ENCODE data around the gene GYPA. TPM values are rescaled to one million over a fixed set of nuclear protein-coding genes. Genes with fewer than 3 reads are reported as not detected.
A peak's percentile ranks its signal among the peaks of the same experiment; 100 is the strongest.
"Not testable (repeated sequence)": the region's sequence is repeated elsewhere in the genome, so short reads cannot be mapped to it uniquely, and the experiment has no call there.

Gene GYPA
- not detected in 2 replicates for total RNA-seq (2014; rRNA removed; shearing (Covaris generic))
- not detected in 2 replicates for polyA plus RNA-seq (2015; cell fraction: cytosol; rRNA removed)
- not detected in 2 replicates for polyA plus RNA-seq (2015; cell fraction: nucleus; rRNA removed)

DNA sequence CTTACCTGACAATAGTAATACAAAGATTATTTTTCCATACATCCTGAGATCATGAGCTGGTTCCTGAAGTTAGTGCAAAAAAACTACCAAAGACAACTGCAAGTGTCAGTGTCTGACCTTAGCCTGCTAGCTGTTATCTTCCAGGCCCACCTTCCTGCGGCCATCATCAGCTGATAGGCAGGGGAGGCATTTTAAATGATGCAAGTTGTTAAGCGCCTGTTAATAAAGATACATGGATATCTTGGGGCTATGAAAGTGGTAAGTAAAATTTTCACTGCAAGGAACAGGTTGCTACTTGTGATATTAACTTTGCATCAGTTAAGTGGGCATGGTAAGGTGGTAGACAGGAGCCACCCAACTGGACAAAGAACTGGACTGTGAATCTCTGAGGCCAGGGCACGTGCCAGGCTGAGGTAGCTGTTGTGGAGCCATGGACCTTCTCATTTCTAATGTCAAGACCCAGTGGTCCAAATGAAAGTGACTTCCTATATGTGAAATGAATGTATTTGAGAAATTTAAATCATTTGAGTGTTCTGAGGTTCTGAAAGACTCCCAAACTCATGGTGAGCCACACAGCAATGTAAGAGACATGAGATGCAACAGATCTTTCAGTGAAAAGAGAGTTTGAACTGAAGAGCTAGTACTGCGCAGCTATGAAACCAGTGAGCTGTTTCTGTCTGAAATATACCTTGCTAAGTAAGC is at the start of gene GYPA:
Gene GYPA, minus strand, starts transcription at position 125 of the 702 bp plus-strand sequence. Its CDS starts 83 bp downstream, at position 42.
- not testable (repeated sequence) for DNase-seq (ENCODE audit: low read depth)

DNA sequence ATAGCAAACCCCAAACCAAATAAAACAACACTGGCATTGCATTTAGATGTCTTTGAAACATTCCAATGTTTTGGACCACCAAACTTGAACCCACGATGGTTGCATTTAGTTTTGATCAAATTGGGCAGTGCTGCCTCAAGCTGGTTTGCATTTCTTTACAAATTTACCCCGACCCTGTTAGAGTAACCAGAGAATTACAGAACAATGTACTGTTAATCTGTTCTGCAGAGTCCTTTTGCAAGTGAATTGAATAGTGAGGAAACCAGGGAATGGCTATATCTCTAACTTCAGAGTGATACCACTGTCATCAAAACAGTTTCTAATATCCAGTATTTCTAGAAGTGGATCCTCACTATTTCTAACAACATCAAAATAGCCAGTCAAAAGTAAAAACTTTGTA is 49.5 kb upstream of the GYPA start:
- no peak for DNase-seq (ENCODE audit: low read depth)

DNA sequence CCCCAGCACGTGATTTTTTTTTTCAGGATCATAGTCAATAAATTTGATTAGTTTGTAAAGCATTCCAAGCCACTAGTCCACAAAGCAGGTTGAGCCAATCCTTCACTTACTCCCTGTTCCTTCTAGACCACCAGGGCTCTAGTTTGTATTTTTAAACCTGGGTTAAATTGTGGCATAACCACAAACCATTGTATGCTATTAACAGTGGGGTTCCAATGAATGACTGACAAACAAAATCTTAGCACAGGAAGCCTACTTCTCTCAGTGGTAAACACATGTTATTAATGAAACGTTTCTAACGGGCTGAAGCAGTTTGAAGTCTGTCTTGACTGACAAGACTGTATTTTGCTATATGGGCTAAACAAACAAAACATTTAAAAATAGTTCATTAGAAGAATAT is 48.6 kb upstream of the GYPA start:
- no peak for DNase-seq (ENCODE audit: low read depth)

DNA sequence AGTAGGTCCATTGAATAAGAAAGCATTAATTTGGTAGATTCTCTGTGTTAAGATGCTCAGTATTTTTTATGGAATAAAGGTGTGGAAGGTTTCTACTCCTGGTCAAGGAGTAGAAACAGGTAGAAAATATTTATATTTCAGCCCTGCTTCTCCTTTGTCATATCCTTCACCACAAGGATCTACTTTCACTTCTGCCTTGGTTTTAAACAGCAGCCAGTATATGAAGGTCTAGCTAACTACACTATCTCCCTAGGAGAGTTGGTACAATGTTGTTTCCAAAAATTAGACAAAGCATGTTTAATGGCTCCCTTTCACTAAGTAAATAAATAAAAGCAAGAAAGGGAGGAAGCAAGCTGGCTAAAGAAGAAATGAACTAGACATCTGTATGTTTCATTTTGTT is 44.6 kb upstream of the GYPA start:
- no peak for DNase-seq (ENCODE audit: low read depth)

DNA sequence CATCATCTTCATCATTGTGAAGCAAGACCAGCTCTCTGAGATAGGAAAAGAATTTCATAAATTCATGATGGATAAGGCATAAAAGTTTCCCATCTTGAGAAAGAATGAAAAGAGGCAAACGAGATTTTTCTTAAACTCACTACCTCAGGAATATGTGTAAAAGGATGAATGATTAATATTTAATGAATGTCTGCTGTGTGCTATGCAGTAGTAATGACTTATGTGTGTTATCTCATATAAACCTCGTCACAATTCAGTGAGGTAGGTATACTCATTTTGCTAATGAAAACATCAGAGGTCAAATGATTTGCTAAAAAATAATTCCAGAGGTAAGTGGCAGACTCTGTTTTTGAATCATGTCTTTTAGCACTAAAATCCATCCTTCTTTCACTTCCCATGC is 42.6 kb upstream of the GYPA start:
- DNase-seq (ENCODE audit: low read depth) = no peak

DNA sequence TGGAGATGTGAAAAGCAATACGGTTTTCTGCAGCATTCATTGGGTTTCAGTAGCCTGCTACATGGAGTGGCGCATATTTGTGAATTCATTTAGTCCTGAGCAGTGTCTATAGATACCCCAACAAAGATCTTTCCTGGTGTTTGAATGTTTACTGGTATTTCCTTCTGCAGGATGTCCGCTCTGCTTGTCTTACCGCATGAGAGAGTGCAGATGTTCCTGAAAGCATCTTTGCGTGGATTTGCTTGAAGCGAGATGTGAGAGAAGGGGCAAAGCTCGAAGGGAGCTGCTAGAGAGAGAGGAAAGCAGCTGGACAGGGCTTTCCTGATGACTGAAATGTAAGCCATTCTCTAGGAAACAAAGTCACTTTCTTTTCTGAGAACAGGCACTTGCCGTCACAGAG is 40.9 kb upstream of the GYPA start:
- DNase-seq (ENCODE audit: low read depth) = no peak

DNA sequence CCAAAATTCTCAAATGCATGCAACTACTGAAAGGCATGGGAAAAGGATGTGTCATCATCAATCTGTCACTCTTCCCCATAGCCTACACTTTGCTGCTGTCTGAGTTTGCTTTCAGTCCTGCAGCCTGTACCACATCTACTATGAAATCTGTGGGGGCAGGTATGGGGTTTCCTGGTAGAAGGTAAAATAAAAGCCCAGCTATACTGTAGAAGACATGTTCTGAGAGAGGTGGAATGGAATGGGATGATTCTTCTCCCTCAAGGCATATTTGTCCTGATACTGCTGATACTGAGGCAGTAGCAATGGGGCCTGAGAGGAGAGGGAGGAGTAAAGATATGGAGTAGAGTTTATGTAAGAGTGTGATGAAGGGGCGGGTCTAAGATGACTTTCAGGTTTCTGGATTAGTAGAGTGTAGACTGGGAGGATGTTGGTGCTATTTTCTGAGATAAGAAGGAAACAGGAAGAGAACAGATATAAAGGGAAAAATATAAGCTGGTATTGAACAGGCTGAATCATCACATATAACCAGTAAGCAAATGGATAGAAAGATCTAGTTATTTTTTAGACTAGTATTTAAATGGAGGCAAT is 38.7 kb upstream of the GYPA start:
- peak; percentile 6 for DNase-seq (ENCODE audit: low read depth)

DNA sequence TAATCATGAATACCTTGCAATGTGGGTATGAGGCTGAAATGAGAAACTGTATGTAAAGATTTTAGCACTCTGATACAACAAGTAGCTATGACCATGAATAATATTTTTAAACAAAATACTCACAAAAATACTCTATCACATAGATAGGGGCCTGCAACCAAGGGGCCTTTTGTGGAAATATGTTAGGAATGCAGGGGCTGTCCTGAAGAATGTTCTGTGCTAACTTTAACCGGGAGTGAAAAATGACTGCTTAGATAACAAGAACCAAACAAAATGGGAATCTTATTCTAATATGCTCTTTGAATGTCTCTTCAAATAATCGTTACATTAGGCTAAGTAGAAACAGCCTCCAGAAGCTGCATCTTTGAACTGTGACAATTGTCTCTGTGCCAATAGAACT is 37.9 kb upstream of the GYPA start:
- no peak for DNase-seq (ENCODE audit: low read depth)

DNA sequence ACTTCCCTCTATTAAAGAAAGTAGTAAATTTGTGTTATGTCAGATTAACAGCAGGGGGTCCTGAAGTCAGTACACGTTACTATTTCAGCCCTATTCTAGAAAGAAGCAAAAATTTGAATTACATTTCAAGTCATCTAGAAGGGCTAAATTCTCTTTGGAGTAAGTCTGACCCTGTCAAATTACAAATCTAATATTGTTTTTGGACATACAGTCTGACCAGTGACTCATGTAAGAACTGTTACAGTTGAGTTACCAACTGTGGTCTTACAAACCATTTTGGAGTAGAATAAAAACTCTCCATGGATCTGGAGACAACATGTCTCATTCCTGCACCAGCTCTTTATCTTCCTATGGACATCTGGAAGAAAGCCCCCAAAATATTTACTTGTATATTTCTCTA is 36.0 kb upstream of the GYPA start:
- no peak for DNase-seq (ENCODE audit: low read depth)

DNA sequence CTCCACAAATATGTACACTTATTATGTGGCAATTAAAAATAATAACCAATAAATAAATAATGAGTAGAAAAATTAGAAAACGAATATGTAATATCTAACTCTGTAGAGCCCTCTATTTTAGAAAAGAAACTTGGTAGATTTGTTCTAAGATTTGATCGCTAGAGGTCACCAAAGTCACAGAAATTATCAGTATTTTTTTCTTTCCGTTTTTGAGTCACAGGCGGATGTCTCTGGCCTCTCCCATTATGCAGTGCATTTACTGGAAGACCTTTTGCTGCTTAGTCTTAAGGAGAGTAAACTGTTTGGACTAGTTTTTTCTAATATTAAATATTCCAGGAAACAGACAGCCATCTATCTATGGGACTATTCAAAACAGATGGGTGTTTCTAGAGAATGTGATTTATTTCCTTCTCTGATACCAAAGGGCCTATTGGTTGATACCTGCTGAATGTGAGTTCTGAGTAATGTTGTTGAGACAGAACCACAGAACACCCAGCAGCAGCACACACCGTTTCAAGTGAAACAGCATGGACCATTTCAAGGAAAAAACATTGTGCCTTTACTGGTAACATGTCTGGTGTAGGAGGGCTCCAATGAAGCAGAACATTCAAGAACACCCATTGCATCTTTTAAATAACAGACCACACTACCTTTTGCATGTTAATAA is 34.0 kb upstream of the GYPA start:
- DNase-seq (ENCODE audit: low read depth) = peak; percentile 62

DNA sequence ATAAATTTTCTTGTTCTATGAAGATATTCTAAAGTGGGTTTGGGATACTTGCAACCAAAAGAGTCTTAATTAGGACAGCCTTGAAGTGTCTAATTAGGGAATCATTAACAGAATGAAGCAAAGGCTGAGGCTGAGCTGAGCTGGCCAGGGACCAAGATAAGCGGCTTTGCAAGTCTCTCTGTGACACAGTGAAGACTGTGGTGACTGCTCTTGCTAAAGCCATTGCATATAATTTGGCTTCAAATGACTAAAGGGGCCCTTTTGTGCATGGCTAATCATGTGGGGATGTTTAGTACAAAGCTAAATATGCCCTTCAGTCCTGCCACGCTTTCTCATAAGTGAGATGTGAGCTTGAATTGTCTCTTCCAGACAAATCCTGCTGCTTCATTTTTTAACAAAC is 31.2 kb upstream of the GYPA start:
- DNase-seq (ENCODE audit: low read depth) = no peak

DNA sequence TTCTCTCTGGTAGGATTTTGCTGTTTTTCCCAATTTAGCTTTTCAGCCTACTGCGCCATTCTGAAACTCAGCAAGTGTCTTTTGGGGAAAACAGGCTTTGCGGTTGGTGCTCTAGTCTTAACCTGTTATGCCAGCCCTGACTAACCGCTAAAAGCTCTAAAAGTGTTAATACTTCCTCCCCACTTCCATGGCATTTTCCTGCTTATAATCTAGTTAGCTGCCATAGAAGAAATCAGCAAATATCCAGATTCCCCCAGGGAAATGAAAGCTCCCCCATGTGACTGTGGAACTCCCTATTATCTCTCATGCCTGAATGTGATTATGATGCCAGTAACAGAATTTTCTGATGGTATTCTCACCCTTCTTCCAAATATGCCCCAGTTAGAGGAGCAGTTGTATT is 28.7 kb upstream of the GYPA start:
- DNase-seq (ENCODE audit: low read depth) = no peak

DNA sequence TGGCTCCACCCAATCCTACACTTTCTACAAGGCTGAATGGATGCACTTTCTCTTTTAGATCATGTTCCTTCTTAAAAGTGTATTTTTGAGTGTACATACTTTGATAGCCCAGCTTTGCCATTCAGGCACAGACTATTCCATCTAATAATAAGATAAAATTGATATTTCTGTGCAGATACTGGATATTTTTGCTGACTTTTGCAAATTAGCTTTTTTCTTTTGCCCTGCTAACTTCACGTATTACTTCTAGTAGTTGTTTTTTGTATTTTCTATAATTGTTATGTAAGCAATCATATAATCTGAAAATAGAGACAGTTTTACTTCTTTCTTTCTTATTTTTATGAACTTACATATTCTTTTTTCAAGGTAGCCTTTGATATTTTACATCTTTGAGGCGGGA is 13.5 kb upstream of the GYPA start:
- DNase-seq (ENCODE audit: low read depth) = no peak

DNA sequence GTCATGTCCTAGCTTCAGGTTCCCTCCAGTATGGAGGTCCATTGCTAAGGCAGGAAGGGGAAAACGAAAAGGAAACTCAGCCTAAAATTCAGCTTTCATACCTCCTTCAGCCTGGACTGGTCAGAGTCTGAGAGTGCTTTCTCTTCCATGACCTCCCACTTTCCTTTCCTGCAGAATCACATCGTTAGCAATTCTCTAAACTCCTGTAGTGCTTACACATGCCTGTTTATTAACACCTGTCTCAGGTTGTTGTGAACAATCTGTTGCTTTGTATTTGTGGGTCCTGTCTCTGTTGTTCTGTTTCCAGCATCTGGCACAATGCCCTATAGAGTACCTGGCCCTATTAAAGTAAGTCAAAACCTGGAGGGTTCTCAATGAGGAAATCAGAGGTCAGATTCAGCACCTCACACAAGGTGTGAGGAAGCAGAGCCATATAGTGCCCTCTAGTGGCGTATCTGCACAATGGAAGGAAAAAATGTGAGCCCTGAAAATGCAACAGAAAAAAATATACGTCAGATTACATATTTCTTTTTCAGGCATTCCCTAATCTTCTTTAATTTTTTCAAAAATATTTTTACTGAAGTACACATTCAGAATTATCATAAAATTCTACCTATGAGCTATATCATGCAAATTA is 2.3 kb upstream of the GYPA start:
- peak; percentile 9 for DNase-seq (ENCODE audit: low read depth)

DNA sequence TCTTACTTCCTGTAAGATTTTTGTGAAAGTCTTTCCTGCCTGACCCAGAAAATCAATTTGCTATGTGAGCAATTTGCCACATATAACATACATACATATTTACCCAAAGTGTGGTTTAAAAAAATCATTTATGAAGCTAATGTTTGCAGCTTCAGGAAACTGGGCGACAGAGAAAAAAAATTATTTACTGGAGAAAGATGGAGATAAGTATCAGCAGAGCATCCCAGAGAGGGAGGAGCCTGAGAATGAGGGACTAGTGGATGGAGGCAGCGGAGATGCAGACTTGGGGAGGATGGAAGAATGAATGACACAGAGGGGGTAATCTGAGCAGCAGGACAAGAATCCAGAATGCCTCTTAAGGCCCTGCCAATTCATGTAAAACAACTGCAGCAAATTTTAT is 975 bp upstream of the GYPA start:
- no peak for DNase-seq (ENCODE audit: low read depth)

DNA sequence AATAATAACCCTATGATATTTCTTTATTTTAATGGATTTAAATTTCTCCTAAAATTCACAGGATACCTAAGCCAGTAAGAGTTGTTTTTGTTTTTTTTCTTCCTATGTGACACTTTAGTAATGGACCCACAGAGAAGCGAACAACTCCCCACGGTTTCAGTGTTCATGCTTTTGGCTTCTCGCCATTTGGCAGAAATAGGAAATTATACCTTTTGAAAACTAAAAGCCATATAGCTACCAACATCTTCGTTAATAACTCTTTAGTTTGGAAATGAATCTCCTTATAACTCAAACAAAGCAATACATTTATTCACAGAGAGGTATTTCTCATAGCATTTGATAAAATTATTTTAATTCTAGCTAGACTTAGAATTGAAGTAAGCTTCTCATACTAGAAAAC is 527 bp downstream of the GYPA start:
- DNase-seq (ENCODE audit: low read depth) = not testable (repeated sequence)

DNA sequence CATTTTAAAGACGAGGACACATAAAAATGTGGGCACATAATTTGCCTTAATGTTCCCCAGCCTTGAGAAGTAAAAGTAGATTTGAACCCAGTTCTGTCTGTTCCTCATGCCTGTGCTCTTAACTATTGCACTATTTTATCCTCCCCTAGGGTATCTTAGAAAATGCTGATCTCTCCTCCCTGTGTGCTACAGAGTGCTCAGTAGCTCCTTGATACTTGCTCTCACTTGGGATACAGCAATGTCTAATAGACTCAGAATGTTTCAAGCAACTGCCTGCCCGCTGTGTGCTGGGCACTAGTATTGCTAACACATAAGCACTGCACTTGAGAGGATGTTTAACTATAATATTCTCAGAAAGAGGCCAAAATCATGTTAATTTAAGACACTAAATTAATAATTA is 971 bp downstream of the GYPA start:
- DNase-seq (ENCODE audit: low read depth) = not testable (repeated sequence)

DNA sequence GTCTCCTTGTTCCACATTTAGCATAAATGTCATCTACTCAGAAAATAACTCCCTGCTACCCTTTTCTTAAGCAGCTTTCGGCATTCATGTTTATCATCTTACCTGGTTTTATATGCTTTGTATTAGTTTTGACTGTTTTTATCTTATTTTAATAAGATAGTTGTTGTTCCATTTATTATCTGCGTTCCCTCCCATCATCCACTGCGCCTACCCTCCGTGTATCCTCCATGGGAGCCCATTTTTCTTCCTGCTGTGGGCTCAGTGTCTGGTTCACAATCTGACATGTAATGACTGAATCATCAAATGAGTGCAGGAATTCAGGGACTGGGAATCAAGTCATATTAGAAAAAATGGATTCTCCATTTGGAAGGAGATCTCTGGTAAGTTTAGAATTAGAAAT is 2.3 kb downstream of the GYPA start:
- not testable (repeated sequence) for DNase-seq (ENCODE audit: low read depth)

DNA sequence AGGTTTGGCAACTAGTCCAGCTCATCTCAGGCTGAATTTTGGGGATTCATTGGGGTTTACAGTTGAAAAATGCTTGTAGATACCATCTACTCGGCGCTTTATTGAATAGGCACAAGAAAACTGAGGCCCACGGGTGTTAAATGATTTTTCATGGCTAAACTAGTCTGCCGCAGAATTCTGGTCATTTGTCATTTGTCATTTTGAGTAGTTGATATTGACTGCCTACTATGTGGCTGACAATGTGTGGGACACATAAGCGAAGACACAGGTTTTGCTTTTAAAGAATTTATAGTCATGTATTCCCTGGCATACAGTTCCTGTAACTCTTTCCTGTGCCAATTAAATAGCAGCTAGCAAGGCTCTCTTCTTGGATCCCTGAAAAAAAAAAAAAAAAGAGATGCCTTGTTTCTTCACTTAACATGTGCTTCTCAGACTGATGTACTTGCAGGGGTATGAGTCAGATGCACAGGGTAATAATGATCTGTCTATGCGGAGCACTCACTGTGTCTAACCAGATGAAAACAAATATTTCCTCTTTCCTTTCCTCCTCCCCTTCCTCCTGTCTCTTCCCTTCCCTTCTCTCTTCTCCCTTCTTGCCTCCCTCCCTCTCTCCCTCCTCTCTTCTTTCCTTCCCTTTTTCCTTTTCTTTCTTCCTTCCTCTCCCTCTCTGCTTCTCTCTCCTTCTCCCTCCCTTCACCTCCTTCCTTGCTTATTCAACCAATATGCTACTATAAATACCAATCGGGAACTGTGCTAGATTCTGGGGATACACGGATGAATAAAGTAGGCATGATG is 3.2 kb downstream of the GYPA start:
- peak; percentile 34 for DNase-seq (ENCODE audit: low read depth)

DNA sequence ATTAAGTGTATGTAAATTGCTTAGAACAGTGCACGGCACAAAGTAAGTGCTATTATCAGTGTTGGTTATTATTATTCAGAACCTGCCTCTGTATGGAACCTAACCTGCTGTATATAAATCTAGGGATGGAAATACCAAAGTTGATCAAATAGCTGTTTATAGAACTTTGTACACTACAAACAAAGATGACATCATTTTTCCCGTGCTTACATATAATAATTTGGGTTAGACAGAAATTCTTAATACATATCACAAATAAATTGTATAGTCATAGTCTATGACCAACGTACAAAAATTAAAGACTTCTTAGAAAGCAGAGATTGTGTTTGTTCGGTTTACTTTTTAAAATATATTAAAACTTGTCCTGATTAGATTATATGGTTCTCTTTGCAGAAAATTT is 4.3 kb downstream of the GYPA start:
- DNase-seq (ENCODE audit: low read depth) = not testable (repeated sequence)

DNA sequence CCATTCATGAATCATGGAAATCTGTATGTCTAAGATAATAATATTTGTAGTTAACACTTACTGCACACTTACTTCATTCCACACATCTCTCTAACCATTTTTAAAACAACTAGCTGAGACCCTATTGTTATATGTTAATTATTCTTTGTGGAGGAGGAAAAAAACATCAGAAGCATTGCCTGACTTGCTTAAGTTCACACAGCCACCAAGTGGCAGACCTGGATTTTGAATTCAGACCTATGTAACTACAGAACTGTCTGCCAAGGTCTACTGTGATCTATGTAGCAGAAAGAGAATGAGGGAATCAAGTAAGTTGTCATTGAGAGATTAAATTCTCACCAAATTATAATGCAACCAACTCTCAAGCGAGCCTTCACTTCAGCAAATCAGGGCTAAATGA is 10.4 kb downstream of the GYPA start:
- DNase-seq (ENCODE audit: low read depth) = not testable (repeated sequence)
